ENCODE data around the gene CABP1. TPM values are rescaled to one million over a fixed set of nuclear protein-coding genes. Genes with fewer than 3 reads are reported as not detected.

Gene CABP1
- total RNA-seq, 1 donor from 2014 or later = 0.47 TPM

DNA sequence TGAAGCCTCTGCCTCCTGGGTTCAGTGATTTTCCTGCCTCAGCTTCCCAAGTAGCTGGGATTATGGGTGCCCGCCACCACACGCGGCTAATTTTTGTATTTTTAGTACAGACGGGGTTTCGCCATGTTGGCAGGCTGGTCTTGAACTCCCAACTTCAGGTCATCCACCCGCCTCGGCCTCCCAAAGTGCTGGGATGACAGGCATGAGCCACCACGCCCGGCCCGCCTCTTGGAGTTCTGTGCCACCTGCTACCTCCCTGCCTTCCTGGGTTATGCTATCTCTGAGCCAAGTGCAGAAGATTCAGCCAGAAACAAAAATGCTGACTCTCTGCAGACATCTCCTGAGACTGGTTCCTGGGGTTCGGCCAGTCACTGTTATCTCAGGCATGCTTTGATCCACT lies 13.2 kb downstream of the CABP1 start:
- H3K4me3 ChIP-seq = no peak overlapping the region
- no peaks in the 10 kb centered on the region for H3K9me3 ChIP-seq (ENCODE audit: low read depth)
- no peaks in the 10 kb centered on the region for H3K79me2 ChIP-seq (ENCODE audit: low read depth)
- H3K36me3 ChIP-seq = no peaks in the 10 kb centered on the region
- H3K9ac ChIP-seq = no peak overlapping the region
- no peaks in the 10 kb centered on the region for H3K27me3 ChIP-seq
- H3K4me1 Mint-ChIP-seq = peaks cover 53% of the 10 kb centered on the region
- peaks cover 19% of the 10 kb centered on the region for H3F3A ChIP-seq (ENCODE audit: low read depth)
- H3K4me3 Mint-ChIP-seq = peak overlapping the region; percentile 48
- TF ChIP-seq, protein P1, sequence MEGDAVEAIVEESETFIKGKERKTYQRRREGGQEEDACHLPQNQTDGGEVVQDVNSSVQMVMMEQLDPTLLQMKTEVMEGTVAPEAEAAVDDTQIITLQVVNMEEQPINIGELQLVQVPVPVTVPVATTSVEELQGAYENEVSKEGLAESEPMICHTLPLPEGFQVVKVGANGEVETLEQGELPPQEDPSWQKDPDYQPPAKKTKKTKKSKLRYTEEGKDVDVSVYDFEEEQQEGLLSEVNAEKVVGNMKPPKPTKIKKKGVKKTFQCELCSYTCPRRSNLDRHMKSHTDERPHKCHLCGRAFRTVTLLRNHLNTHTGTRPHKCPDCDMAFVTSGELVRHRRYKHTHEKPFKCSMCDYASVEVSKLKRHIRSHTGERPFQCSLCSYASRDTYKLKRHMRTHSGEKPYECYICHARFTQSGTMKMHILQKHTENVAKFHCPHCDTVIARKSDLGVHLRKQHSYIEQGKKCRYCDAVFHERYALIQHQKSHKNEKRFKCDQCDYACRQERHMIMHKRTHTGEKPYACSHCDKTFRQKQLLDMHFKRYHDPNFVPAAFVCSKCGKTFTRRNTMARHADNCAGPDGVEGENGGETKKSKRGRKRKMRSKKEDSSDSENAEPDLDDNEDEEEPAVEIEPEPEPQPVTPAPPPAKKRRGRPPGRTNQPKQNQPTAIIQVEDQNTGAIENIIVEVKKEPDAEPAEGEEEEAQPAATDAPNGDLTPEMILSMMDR (IDR thresholded peaks at IDR 0.05) = no peak
- TF ChIP-seq EZH2 (IDR thresholded peaks at IDR 0.05) (no peak), EZH2phosphoT487 (IDR thresholded peaks at IDR 0.05) (no peak)
- H2AFZ ChIP-seq (replicated peaks) = no peak overlapping the region
- H3K27ac ChIP-seq = no peak overlapping the region
- no peaks in the 10 kb centered on the region for H3K36me3 Mint-ChIP-seq
- no peak overlapping the region for H3K27ac Mint-ChIP-seq
- peaks cover 8% of the 10 kb centered on the region for H3K27me3 Mint-ChIP-seq (ENCODE audit: insufficient read depth, low read depth)
- H3K9me3 Mint-ChIP-seq = no peaks in the 10 kb centered on the region
- H4K20me1 ChIP-seq (ENCODE audit: low read depth) = no peaks in the 10 kb centered on the region
- no peak for DNase-seq (ENCODE audit: low spot score)
- H3K4me2 ChIP-seq = no peak overlapping the region
- peaks cover 30% of the 10 kb centered on the region for H3K4me1 ChIP-seq

DNA sequence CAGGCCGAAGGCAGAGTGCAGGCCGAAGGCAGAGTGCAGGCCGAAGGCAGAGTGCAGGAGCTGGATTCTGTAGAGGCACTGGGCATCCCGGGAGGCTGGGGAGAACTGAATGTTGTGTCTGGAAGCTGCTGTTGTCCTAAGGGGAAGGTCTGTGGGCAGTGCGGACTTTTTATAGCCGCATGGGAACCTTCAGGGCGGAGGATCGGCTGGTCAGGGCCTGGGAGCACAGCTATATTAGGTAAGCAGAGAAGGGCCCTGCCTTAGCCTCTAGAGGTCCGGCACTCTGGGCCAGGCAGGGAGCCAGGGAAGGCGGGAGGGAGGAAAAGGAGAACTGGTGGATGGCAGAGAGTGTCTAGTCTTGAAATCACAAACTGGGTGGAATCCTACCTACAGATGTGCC lies 14.2 kb downstream of the CABP1 start:
- no peak for DNase-seq (ENCODE audit: low spot score)
- H3K79me2 ChIP-seq (ENCODE audit: low read depth) = no peaks in the 10 kb centered on the region
- no peak overlapping the region for H3K4me2 ChIP-seq
- Mint-ChIP-seq H3K9me3 (no peaks in the 10 kb centered on the region), H3K4me1 (peaks cover 43% of the 10 kb centered on the region), H3K36me3 (no peaks in the 10 kb centered on the region), H3K4me3 (no peak overlapping the region), H3K27ac (peak overlapping the region; percentile 69), H3K27me3 (ENCODE audit: insufficient read depth, low read depth) (peaks cover 10% of the 10 kb centered on the region)
- H3K9ac ChIP-seq = no peak overlapping the region
- no peaks in the 10 kb centered on the region for H3K9me3 ChIP-seq (ENCODE audit: low read depth)
- H3F3A ChIP-seq (ENCODE audit: low read depth) = peaks cover 12% of the 10 kb centered on the region
- H4K20me1 ChIP-seq (ENCODE audit: low read depth) = no peaks in the 10 kb centered on the region
- no peaks in the 10 kb centered on the region for H3K36me3 ChIP-seq
- no peak overlapping the region for H2AFZ ChIP-seq (replicated peaks)
- no peak overlapping the region for H3K4me3 ChIP-seq
- no peaks in the 10 kb centered on the region for H3K27me3 ChIP-seq
- peaks cover 26% of the 10 kb centered on the region for H3K4me1 ChIP-seq
- H3K27ac ChIP-seq = no peak overlapping the region
- TF ChIP-seq EZH2phosphoT487 (IDR thresholded peaks at IDR 0.05) (no peak), EZH2 (IDR thresholded peaks at IDR 0.05) (no peak)
- TF ChIP-seq, protein P1 (IDR thresholded peaks at IDR 0.05) = no peak

DNA sequence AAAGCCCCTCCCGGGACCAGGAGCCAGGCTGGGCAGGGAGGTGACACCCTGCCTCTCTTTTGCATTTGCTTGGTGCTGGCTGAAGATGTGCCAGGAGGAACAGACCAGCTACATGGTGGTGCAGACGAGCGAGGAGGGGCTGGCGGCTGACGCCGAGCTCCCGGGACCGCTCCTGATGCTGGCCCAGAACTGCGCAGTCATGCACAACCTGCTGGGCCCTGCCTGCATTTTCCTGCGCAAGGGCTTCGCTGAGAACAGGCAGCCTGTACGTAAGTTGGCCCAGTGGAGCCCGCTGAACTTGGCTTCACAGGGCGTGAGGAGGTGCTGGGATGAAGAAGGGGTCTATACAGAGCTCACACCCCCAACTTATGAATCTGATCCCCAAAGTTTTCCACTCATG lies 15.6 kb downstream of the CABP1 start:
- Mint-ChIP-seq H3K27me3 (ENCODE audit: insufficient read depth, low read depth) (peaks cover 7% of the 10 kb centered on the region), H3K27ac (no peak overlapping the region), H3K36me3 (no peaks in the 10 kb centered on the region), H3K9me3 (no peaks in the 10 kb centered on the region), H3K4me1 (peaks cover 29% of the 10 kb centered on the region), H3K4me3 (no peak overlapping the region)
- DNase-seq (ENCODE audit: low spot score) = no peak
- no peaks in the 10 kb centered on the region for H3K27me3 ChIP-seq
- TF ChIP-seq EZH2phosphoT487 (IDR thresholded peaks at IDR 0.05) = no peak
- TF ChIP-seq EZH2 (IDR thresholded peaks at IDR 0.05) = no peak
- TF ChIP-seq, protein P1 (IDR thresholded peaks at IDR 0.05) = no peak
- H3F3A ChIP-seq (ENCODE audit: low read depth) = peaks cover 9% of the 10 kb centered on the region
- H3K27ac ChIP-seq = no peak overlapping the region
- no peak overlapping the region for H2AFZ ChIP-seq (replicated peaks)
- H3K4me2 ChIP-seq = no peak overlapping the region
- H3K4me1 ChIP-seq = peaks cover 17% of the 10 kb centered on the region
- no peaks in the 10 kb centered on the region for H4K20me1 ChIP-seq (ENCODE audit: low read depth)
- H3K4me3 ChIP-seq = no peak overlapping the region
- H3K9me3 ChIP-seq (ENCODE audit: low read depth) = no peaks in the 10 kb centered on the region
- H3K9ac ChIP-seq = no peak overlapping the region
- H3K36me3 ChIP-seq = no peaks in the 10 kb centered on the region
- H3K79me2 ChIP-seq (ENCODE audit: low read depth) = no peaks in the 10 kb centered on the region

Measured in neural progenitor cell (in vitro differentiated cells).